GM12872 (cell line): ENCODE data around the gene HAPLN2.

ENCODE experiments used
- TF ChIP-seq, protein P1 (sequence below): IDR thresholded peaks from 3 replicates; pipeline ENCODE4 v1.5.1; 2011; ENCODE audit warnings: low read depth, mild to moderate bottlenecking, low read length, moderate library complexity; ENCODE audit not compliant: insufficient read depth

The HAPLN2 gene

DNA sequence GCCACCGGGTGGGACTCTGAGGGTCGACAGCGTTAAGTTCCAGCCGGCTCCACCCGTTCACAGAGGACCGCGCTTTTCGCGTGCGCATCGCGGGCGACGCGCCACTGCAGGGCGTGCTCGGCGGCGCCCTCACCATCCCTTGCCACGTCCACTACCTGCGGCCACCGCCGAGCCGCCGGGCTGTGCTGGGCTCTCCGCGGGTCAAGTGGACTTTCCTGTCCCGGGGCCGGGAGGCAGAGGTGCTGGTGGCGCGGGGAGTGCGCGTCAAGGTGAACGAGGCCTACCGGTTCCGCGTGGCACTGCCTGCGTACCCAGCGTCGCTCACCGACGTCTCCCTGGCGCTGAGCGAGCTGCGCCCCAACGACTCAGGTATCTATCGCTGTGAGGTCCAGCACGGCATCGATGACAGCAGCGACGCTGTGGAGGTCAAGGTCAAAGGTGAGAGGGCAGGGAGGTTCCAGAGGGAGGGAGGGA, 27.6 kb downstream of the HAPLN2 start:
- TF ChIP-seq, protein P1, sequence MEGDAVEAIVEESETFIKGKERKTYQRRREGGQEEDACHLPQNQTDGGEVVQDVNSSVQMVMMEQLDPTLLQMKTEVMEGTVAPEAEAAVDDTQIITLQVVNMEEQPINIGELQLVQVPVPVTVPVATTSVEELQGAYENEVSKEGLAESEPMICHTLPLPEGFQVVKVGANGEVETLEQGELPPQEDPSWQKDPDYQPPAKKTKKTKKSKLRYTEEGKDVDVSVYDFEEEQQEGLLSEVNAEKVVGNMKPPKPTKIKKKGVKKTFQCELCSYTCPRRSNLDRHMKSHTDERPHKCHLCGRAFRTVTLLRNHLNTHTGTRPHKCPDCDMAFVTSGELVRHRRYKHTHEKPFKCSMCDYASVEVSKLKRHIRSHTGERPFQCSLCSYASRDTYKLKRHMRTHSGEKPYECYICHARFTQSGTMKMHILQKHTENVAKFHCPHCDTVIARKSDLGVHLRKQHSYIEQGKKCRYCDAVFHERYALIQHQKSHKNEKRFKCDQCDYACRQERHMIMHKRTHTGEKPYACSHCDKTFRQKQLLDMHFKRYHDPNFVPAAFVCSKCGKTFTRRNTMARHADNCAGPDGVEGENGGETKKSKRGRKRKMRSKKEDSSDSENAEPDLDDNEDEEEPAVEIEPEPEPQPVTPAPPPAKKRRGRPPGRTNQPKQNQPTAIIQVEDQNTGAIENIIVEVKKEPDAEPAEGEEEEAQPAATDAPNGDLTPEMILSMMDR, result no peak

- TF ChIP-seq, protein P1, result no peak
These were observed 28.1 kb downstream of the HAPLN2 start for GRCh38 chr1:156647351-156647750.

- TF ChIP-seq, protein P1, result no peak
These were observed 29.3 kb downstream of the HAPLN2 start for GRCh38 chr1:156648496-156648895.

- TF ChIP-seq, protein P1, result no peak
These were observed 29.7 kb downstream of the HAPLN2 start for GRCh38 chr1:156648951-156649350.

DNA sequence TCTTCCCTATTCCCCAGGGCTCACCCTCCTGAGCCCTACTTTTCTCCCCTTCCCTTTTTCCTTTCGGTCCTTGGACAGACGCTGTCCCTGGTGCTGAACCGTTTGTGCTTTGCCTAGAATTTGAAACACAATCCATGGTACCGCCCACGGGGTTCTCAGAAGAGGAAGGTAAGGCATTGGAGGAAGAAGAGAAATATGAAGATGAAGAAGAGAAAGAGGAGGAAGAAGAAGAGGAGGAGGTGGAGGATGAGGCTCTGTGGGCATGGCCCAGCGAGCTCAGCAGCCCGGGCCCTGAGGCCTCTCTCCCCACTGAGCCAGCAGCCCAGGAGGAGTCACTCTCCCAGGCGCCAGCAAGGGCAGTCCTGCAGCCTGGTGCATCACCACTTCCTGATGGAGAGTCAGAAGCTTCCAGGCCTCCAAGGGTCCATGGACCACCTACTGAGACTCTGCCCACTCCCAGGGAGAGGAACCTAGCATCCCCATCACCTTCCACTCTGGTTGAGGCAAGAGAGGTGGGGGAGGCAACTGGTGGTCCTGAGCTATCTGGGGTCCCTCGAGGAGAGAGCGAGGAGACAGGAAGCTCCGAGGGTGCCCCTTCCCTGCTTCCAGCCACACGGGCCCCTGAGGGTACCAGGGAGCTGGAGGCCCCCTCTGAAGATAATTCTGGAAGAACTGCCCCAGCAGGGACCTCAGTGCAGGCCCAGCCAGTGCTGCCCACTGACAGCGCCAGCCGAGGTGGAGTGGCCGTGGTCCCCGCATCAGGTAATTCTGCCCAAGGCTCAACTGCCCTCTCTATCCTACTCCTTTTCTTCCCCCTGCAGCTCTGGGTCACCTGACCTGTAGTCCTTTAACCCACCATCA, 33.1 kb downstream of the HAPLN2 start:
- TF ChIP-seq, protein P1, result no peak

- TF ChIP-seq, protein P1, result no peak
These were observed 33.8 kb downstream of the HAPLN2 start for GRCh38 chr1:156652992-156653355.

DNA sequence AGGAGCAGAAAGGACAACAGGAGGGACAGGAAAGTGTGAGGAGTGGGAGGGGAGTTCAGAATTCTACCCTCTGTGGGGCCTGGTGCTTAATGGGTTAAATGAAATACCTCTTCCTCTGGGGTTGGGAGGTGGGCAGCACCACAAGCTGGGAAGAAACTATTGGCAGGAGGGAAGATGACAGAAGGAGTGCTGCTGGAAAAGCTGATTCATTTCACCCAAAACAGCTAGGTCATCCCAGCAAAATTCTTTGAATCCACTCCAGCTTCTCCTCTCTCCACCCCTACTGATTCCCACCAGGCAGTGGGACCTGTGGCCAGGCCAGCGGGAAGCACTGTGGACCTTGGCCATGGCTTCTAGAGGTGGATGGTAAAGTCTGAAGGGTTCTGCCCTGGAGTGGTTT, 35.5 kb downstream of the HAPLN2 start:
- TF ChIP-seq, protein P1, result no peak
